DOHH2 (cell line): ENCODE results near the gene COL18A1.

Source experiments
- H3F3A ChIP-seq: fragments of 200-600 bp; sonication (generic), shearing (Covaris generic); 2 replicates; pipeline ENCODE4 v1.6.0; 2016; ENCODE audit warnings: antibody characterized with exemption, mild to moderate bottlenecking; ENCODE audit not compliant: control insufficient read depth, insufficient read depth
- H3K27ac ChIP-seq: fragments of 200-600 bp; sonication (generic); 2 replicates; pipeline ENCODE4 v1.5.1; 2014; ENCODE audit warnings: low read depth, mild to moderate bottlenecking, low read length, moderate library complexity
- H3K27me3 ChIP-seq: fragments of 200-600 bp; sonication (generic); 2 replicates; pipeline ENCODE4 v1.6.1; 2014; ENCODE audit warnings: mild to moderate bottlenecking, low read length, mixed read lengths; ENCODE audit not compliant: control insufficient read depth
- H3K36me3 ChIP-seq: fragments of 200-600 bp; sonication (generic); 2 replicates; pipeline ENCODE4 v1.6.1; 2014; ENCODE audit warnings: mild to moderate bottlenecking, low read length, moderate library complexity, mixed read lengths; ENCODE audit not compliant: control insufficient read depth
- H3K4me1 ChIP-seq: fragments of 200-600 bp; sonication (generic); 2 replicates; pipeline ENCODE4 v1.6.1; 2014; ENCODE audit warnings: mild to moderate bottlenecking, low read length, mixed read lengths; ENCODE audit not compliant: control insufficient read depth
- H3K4me2 ChIP-seq: fragments of 200-600 bp; sonication (generic); 2 replicates; pipeline ENCODE4 v1.6.0; 2014; ENCODE audit warnings: mild to moderate bottlenecking, low read length, moderate library complexity
- H3K4me3 ChIP-seq: fragments of 200-600 bp; sonication (generic); 2 replicates; pipeline ENCODE4 v1.5.1; 2014; ENCODE audit warnings: mild to moderate bottlenecking, low read length, mixed read lengths
- H3K79me2 ChIP-seq: fragments of 200-600 bp; sonication (generic); 2 replicates; pipeline ENCODE4 v1.6.1; 2014; ENCODE audit warnings: mild to moderate bottlenecking, low read length, mixed read lengths; ENCODE audit not compliant: control insufficient read depth
- H3K9me2 ChIP-seq: fragments of 200-600 bp; sonication (generic); replicated peaks from 2 replicates; pipeline ENCODE4 v1.6.1; 2014; ENCODE audit warnings: mild to moderate bottlenecking, low read length, mixed read lengths; ENCODE audit not compliant: control insufficient read depth
- H3K9me3 ChIP-seq: fragments of 200-600 bp; sonication (generic); 2 replicates; pipeline ENCODE4 v1.6.1; 2014; ENCODE audit warnings: antibody characterized with exemption, low read length, mixed read lengths; ENCODE audit not compliant: control insufficient read depth, insufficient read depth
- H4K20me1 ChIP-seq: fragments of 200-600 bp; sonication (generic); 2 replicates; pipeline ENCODE4 v1.6.0; 2014; ENCODE audit warnings: low read depth, mild to moderate bottlenecking, antibody characterized with exemption, low read length, moderate library complexity; ENCODE audit not compliant: control insufficient read depth, insufficient read depth
- EZH2phosphoT487 ChIP-seq: fragments of 200-600 bp; sonication (generic); IDR thresholded peaks from 2 replicates; pipeline ENCODE4 v1.6.1; 2017; ENCODE audit warnings: borderline replicate concordance, mild to moderate bottlenecking, antibody characterized with exemption, low read length, moderate library complexity, mixed read lengths
- TF ChIP-seq, protein P1 (sequence below): fragments of 200-600 bp; sonication (generic); IDR thresholded peaks from one replicate; pipeline ENCODE4 v1.5.1; 2014; ENCODE audit warnings: antibody characterized with exemption, mild to moderate bottlenecking, low read depth, low read length; ENCODE audit not compliant: poor library complexity, severe bottlenecking

COL18A1 gene

GRCh38 chr21:45492765-45493164 is 87.8 kb downstream of the COL18A1 start:
- Histone ChIP-seq H3K36me3 (no peaks in the 10 kb centered on the region), H3K9me2 (no peaks in the 10 kb centered on the region), H4K20me1 (no peaks in the 10 kb centered on the region), H3K27ac (no peak overlapping the region), H3K4me2 (no peak overlapping the region), H3K4me3 (no peak overlapping the region), H3K27me3 (no peaks in the 10 kb centered on the region), H3K4me1 (no peaks in the 10 kb centered on the region), H3K9me3 (no peaks in the 10 kb centered on the region), H3K79me2 (no peaks in the 10 kb centered on the region), H3F3A (no peaks in the 10 kb centered on the region)
- TF ChIP-seq, protein P1, sequence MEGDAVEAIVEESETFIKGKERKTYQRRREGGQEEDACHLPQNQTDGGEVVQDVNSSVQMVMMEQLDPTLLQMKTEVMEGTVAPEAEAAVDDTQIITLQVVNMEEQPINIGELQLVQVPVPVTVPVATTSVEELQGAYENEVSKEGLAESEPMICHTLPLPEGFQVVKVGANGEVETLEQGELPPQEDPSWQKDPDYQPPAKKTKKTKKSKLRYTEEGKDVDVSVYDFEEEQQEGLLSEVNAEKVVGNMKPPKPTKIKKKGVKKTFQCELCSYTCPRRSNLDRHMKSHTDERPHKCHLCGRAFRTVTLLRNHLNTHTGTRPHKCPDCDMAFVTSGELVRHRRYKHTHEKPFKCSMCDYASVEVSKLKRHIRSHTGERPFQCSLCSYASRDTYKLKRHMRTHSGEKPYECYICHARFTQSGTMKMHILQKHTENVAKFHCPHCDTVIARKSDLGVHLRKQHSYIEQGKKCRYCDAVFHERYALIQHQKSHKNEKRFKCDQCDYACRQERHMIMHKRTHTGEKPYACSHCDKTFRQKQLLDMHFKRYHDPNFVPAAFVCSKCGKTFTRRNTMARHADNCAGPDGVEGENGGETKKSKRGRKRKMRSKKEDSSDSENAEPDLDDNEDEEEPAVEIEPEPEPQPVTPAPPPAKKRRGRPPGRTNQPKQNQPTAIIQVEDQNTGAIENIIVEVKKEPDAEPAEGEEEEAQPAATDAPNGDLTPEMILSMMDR, result no peak
- no peak for TF ChIP-seq EZH2phosphoT487

GRCh38 chr21:45493401-45494001 is 88.5 kb downstream of the COL18A1 start:
- no peak overlapping the region for H3K27ac ChIP-seq
- H3F3A ChIP-seq, result no peaks in the 10 kb centered on the region
- H3K36me3 ChIP-seq, result no peaks in the 10 kb centered on the region
- H3K27me3 ChIP-seq, result no peaks in the 10 kb centered on the region
- no peaks in the 10 kb centered on the region; the same call in 1 of the 2 replicates for H3K9me3 ChIP-seq
- no peaks in the 10 kb centered on the region for H3K4me1 ChIP-seq
- no peaks in the 10 kb centered on the region for H4K20me1 ChIP-seq
- no peak overlapping the region for H3K4me3 ChIP-seq
- TF ChIP-seq, protein P1, result no peak
- no peaks in the 10 kb centered on the region for H3K79me2 ChIP-seq
- no peaks in the 10 kb centered on the region for H3K9me2 ChIP-seq
- no peak overlapping the region for H3K4me2 ChIP-seq

DNA sequence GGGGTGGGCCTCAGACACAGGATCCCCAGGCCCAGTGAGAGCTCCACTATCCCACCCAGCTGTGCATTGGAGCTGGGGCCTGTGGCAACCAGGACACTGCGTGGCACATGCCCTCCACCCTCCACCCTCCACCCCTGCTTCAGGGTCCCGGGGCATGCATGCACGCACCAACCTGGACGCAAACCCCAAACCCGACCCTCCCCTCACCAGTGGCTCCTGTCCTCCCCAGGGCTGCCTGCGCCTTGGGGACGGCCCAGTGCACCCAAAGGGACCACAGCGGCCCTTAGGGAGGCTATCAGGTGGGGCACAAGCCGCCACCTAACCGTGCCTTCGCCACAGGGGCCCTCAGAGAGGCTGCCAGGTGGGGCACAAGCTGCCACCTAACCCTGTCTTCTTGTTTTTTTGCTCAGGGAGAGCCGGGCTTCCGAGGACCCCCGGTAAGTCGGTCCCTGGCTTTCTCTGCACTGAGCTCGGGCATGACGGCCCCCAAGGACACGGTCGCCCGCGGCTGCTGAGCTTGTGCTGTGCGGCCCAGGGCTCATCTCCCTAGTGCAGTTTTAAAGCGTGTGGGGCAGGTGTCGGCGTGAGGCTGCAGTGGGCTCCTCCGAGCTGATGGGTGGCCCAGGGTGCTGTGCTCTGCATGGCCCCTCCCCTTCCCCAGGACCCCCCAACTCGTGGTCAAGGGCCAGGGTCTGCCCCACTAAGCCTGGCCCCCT is 89.3 kb downstream of the COL18A1 start:
- H4K20me1 ChIP-seq, result no peaks in the 10 kb centered on the region
- H3K36me3 ChIP-seq, result no peaks in the 10 kb centered on the region
- no peaks in the 10 kb centered on the region for H3K27me3 ChIP-seq
- no peaks in the 10 kb centered on the region for H3K79me2 ChIP-seq
- H3K27ac ChIP-seq, result no peak overlapping the region
- no peak overlapping the region for H3K4me2 ChIP-seq
- H3F3A ChIP-seq, result no peaks in the 10 kb centered on the region
- no peaks in the 10 kb centered on the region for H3K4me1 ChIP-seq
- no peaks in the 10 kb centered on the region; the same call in 1 of the 2 replicates for H3K9me3 ChIP-seq
- no peak for TF ChIP-seq EZH2phosphoT487
- TF ChIP-seq, protein P1, result no peak
- H3K4me3 ChIP-seq, result no peak overlapping the region
- H3K9me2 ChIP-seq, result no peaks in the 10 kb centered on the region
